GM19324 (cell line): ENCODE data around the gene TUBG1.
A peak's percentile ranks its signal among the peaks of the same experiment; 100 is the strongest.

Source experiments
- ATAC-seq: cut with Tn5 transposase; IDR thresholded peaks from one replicate; pipeline ENCODE4 v1.9.1; 2021; ENCODE audit warnings: mild to moderate bottlenecking, moderate library complexity; ENCODE audit not compliant: unreplicated experiment, low FRiP score

TUBG1 gene

DNA sequence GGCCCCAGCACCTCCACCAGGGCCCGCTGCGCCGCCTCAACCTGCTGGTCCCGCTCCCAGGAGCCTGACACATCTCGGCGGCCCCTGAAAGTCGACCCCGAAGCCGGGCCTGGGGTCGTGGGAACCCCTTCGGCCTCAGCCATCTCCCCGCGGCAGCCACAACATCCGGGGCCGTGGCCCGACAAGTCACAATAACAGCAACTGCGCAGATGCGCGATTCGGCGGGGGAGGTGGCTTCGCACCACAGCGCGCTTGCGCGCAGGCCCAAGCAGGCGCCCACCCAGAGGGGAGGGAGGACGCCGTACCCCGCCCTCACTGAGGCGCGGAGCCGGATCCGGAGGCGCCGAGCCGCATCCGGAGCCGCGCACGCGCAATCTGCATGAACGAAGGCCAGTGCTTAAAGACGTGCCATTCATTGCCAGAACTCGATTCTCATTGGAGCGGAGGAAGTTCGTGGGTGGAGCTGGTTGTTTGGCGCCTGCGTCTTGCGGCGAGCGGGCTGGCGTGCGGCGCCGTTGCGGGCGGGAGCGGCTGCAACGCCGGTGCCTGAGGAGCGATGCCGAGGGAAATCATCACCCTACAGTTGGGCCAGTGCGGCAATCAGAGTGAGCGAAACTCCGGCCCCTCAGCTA, at the start of gene TUBG1, which contains the start of gene RETREG3:
Gene TUBG1, plus strand, starts transcription at position 502 of the 632 bp plus-strand sequence. Its CDS starts 55 bp downstream, at position 557.
Gene RETREG3, minus strand, starts transcription at position 193 of the 632 bp plus-strand sequence. Its CDS starts 50 bp downstream, at position 143.
- peak; percentile 95 for ATAC-seq

DNA sequence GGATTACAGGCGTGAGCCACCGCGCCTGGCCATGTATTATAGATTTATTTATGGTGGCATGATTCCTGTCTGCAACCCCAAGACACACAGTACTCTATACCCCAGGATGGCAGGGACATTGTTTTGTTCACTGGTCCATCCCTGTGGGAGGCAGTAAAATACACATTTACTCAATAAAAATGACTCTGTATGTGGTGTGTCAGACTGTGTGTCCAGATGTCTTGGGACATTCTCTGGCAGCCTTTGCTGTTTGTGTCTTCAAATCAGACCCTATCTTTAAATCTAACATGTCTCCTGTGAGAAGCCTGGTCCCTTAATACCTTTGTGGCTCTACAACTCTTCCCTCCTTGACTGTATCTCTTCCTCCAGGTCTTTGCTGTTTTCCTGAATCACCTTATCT, 49.2 kb upstream of the TUBG1 start:
- no peak for ATAC-seq

DNA sequence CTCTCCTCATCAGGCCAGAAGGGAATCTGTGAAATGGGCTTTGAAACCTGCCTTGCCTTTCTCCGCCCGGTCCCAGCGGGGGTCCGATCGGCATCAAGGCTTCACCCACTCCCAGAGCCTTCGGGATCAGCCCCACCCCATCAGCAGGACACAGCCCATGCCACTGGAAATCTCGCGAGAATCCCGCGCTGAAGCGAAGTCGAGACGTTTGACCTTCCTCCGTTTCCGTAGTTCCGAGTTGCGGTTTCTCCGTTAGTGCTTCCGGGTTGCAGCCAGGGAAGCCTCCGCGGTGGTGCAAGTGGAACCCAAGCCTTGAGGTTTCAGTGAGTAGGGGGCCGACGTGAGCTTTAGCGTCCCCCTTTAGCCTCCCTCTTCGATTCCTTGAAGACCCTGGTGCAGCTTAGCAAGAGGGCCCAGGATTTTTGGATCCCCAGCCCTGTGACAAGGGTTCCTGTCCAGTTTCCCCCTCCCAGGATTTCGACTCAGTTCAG, 47.5 kb upstream of the TUBG1 start, which contains the start of gene COASY:
Gene COASY, plus strand, starts transcription at position 252 of the 491 bp plus-strand sequence. CDS start 475 bp downstream, outside the sequence.
- ATAC-seq = peak; percentile 61

DNA sequence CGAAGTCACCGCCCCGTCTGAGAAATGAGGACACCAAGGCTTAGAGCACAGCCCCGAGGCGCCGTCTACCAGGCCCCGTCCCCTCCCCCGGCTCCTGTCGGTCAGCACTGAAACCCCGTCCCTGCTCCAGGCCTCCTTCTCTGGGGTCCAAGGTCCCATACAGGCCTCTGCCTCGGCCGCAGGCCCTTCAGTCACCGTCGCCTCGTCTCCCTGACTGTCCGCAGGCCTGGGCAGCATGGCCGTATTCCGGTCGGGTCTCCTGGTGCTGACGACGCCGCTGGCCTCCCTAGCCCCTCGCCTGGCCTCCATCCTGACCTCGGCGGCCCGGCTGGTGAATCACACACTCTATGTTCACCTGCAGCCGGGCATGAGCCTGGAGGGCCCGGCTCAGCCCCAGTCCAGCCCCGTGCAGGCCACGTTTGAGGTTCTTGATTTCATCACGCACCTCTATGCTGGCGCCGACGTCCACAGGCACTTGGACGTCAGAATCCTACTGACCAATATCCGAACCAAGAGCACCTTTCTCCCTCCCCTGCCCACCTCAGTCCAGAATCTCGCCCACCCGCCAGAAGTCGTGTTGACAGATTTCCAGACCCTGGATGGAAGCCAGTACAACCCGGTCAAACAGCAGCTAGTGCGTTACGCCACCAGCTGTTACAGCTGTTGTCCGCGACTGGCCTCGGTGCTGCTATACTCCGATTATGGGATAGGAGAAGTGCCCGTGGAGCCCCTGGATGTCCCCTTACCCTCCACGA, 46.9 kb upstream of the TUBG1 start:
- ATAC-seq = no peak

DNA sequence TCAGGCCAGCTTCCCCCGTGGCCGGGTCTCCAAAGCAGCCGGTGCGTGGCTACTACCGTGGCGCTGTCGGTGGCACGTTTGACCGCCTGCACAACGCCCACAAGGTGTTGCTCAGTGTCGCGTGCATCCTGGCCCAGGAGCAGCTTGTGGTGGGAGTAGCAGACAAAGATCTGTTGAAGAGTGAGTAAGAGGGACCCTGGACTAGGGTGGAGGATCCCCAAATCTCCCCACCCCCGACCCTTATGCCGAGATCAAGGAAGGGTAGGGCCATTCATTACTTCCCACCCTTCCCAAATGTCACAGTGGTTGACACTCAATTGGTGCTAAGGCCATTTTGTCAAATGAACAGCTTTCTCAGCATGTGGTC, 46.4 kb upstream of the TUBG1 start:
- no peak for ATAC-seq

DNA sequence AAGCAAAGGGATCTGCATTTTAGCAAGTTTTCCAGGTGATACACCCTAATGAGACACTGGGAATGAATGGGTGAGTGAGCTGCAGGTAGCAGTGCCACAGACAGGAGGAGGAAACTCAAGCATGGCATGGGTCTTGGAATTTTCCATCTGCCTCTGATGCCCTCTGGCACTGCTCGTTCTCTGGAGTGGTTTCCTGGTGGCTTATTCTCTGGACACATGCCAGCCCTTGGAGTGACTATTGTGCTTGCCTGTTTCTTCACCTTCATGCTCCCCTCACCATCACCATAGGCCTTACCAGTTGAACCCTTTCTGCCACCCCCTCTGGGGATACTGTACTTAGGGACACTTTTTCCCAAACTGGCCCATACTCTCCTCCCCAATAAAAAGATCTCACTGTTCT, 45.9 kb upstream of the TUBG1 start:
- ATAC-seq = no peak

DNA sequence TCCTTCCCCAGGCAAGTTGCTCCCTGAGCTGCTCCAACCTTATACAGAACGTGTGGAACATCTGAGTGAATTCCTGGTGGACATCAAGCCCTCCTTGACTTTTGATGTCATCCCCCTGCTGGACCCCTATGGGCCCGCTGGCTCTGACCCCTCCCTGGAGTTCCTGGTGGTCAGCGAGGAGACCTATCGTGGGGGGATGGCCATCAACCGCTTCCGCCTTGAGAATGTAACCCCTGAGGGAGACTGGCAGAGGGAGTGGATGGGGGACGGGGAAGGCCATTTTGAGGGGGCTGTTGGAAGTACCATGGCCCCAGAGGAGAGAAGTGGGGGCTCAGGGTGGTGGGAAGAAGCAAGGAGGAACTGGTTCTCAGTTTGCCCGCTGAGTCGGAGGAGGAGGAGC, 45.5 kb upstream of the TUBG1 start:
- ATAC-seq = no peak

DNA sequence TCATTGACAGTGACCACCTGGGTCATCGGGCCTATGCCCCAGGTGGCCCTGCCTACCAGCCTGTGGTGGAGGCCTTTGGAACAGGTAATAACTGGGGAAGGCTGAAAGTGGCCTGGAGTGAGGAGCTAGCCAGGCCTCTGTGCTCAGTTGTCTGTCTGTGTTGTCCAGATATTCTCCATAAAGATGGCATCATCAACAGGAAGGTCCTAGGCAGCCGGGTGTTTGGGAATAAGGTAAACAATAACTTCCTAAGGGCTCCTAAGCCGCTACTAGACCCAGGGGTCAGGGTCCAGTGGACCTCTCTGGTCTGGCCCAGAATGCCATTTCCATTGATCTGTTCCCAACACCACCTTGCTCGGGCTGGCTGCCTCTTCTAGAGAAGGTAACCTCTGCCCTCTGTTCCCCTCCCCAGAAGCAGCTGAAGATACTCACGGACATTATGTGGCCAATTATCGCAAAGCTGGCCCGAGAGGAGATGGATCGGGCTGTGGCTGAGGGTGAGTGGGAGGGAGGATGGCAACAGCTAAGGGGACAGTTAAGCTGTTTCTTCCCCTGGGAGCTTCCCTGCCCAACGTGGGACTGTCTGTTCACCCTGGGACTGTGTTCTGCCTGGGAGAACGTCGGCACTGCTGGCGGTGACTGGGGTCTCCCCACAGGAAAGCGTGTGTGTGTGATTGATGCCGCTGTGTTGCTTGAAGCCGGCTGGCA, 44.5 kb upstream of the TUBG1 start:
- ATAC-seq = no peak

DNA sequence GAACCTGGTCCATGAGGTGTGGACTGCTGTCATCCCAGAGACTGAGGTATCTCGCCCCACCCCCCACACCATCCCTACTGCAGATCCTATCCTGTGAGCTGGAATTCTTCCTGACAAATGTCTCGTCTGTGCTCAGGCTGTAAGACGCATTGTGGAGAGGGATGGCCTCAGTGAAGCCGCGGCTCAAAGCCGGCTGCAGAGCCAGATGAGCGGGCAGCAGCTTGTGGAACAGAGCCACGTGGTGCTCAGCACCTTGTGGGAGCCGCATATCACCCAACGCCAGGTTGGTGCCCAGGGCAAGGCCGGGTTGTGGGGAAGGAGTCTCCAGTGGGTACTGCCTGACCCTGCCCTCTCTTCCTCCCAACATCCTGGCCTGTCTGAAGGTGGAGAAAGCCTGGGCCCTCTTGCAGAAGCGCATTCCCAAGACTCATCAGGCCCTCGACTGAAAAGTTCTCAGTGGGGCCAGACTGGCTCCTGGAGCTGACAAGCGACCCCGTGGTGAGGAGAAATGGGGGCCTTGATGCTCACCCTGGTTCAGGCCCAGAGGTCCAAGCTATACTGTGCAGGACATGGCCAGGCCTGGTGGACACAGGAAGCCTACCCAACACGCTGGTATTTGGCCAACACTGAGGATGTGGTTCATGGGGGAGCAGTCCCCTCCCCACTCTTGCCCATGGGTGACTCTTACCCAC, 43.8 kb upstream of the TUBG1 start:
- no peak for ATAC-seq

DNA sequence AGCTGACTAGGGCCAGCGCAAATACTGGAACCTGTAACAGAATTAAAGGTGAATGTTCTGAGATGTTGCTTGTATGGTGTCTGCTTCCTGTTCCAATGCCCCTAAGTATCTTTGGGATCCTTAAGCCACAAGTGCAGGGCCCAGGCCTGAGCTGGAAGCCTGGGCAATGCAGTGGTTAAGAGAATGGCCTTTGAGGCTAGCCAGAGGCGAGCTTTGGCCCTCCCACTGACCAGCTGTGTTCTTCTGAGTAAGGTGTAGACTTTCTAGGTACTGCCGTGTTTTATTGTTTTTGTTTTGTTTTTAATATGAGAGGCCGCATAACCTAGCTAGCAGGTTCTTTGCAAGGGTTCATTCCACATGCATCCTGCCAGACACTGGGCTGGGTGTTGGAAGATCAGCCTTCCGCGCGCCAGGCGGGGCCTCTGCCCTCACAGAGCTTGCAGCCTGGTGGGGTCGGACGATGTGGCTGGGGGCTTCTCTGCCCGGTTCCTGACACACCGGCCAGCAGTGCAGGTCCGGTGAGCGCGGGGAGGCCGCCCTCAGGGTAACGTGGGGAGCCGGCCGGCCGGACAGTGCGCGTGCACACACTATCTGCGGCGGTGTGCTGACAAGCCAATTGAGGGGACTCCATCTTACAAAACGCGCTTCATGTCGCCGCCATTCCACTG, 43.1 kb upstream of the TUBG1 start:
- no peak for ATAC-seq

DNA sequence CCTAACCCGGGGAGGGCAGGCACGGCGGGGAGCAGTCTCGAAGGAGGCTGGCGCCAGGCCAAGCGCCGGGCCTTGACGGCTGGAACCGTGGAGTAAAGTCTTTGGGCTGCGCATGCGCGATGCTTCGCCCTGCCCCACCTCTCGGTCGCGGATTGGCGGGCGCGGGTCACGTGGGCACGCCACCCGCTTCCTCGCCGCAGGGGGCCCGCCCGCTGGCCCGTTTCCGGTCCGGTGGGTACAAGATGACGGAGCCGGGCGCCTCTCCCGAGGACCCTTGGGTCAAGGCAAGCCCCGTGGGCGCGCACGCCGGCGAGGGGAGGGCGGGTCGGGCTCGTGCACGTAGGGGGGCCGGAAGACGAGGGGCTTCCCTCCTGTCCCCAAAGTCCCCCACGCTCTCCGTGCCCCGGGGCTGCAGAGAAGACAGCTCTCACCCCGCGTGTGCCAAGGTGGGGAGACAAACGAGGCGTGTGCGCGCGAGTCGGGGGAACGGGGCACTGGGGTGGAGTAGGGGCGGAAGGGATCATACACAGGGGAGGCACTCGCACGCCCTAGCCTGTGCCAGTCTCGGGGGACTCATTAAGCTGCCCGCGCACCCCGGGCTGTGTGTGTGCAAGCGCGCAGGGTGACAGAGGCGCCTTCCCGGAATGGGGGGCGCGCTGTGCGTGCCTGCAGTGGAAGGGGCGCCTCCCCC, 42.5 kb upstream of the TUBG1 start, which contains the start of gene MLX:
Gene MLX, plus strand, starts transcription at position 218 of the 691 bp plus-strand sequence. Its CDS starts 25 bp downstream, at position 243.
- ATAC-seq = peak; percentile 55

DNA sequence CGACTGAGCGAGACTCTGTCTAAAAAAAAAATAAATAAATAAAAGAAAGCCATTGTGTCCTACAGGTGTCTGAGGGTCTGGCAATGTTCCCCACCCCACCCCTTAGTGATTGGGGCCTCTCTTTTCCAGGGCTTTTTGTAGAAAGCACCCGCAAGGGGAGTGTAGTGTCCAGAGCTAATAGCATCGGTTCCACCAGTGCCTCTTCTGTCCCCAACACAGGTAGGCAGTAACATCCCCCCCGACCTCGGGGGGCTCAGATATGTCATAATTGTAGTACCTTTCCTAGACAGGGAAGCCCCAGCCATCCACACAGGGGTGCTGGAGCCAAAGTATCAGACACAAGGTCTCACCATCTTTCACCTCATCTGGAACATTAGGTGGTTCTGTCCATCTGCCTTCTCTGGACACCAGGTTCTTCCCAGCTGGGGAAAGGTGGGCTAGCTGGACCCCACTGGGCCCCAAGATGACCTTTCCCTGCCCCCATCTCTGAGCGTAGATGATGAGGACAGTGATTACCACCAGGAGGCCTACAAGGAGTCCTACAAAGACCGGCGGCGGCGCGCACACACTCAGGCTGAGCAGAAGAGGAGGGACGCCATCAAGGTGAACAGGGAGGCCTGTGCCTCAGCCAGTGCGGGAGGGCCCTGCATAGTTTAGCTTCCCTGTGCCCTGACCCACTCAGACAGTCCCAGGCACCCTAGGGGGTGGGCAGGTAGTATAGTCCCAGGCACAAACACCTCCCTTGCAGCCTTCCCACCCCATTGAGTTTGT, 41.0 kb upstream of the TUBG1 start:
- ATAC-seq = no peak

DNA sequence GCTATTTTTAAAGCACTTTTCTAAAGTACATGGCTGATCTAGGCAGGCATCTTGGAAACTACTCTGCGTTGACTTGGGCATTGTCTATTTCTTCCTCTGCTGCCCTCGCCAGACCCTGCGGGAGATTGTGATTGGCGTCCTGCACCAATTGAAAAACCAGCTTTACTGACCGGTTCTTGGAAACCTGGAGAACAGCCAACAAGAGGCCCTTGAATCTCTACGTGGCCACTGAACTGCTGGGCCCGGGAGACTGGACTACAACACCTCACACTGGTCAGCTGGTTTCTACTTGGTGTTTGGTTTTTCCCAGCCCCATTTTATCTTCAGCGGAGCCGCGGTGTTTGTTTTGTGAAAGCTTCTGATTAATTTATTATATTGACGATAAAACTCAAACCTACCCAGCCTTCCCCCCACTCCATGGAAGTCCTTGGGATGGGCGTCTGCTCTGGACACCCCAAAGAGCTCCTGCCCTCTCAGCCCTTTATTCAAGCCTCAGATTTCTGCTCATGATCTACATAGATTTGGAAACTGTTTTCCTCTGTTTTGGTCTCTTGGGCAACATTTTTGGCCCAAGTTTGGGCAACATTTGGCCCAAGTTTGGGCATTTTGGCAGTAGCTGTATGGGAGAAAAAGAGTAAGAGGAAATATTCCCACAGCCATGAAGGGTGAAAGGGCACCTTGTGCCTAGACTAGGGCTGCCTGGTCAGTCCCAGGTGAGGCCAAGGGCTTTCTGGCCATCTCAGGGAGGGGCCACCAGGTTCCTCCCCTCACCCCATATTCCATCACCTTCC, 37.9 kb upstream of the TUBG1 start:
- no peak for ATAC-seq

DNA sequence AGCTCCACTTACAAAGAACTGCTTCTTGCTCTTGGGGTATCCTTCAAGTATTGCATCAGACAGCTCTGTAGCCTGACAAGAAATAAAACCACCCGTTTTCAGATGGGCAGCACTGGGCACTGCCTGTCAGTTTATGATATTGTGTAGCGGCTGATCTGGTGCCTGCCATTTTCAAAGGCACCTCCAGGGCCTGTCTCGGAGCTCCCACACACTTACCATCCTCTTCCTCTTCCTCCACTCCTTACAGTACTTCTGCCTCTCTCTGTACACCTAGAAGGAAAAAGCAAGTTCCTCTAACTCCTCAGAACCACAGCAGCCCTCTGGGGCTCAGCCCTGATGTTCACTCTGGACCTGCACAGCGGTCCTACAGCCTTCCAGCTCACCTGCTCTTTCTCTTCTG, 36.4 kb upstream of the TUBG1 start:
- ATAC-seq = no peak

DNA sequence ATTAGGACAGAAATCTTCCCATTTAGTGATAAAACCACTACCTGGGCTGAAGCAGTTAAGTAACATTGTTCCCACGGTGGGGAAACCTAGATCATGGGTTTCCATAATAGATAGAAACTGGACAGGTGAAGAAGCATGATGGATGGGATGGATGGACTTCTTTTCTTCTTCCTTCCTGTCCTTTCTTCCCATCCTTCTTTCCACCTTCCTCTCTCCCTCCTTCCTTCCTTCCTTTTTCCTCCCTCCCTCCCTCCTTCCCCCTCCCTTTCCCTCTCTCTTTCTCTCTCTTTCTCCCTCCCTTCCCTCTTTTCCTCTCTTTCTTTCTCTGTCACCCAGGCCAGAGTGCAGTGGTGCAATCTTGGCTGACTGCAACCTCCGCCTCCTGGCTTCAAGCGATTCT, 35.0 kb upstream of the TUBG1 start:
- ATAC-seq = no peak

DNA sequence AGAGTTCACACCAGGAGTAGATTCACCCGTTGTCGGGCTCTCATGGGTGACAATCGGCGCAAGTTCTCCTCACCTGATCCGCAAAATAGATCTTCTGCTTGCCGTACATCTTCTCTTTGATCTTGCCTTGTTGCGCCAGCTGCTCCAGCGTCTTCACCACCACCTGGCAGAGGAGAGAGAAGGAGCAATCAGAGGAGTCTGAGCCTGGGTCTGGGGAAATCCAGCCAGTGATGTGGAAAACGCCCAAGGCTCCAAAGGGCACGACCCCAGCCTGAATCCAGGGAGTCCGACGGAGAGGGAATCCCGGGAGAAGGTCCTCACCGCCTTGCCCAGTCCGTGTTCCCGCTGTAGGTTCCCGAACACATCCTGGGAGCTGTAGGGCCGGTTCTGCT, 32.3 kb upstream of the TUBG1 start:
- ATAC-seq = no peak

DNA sequence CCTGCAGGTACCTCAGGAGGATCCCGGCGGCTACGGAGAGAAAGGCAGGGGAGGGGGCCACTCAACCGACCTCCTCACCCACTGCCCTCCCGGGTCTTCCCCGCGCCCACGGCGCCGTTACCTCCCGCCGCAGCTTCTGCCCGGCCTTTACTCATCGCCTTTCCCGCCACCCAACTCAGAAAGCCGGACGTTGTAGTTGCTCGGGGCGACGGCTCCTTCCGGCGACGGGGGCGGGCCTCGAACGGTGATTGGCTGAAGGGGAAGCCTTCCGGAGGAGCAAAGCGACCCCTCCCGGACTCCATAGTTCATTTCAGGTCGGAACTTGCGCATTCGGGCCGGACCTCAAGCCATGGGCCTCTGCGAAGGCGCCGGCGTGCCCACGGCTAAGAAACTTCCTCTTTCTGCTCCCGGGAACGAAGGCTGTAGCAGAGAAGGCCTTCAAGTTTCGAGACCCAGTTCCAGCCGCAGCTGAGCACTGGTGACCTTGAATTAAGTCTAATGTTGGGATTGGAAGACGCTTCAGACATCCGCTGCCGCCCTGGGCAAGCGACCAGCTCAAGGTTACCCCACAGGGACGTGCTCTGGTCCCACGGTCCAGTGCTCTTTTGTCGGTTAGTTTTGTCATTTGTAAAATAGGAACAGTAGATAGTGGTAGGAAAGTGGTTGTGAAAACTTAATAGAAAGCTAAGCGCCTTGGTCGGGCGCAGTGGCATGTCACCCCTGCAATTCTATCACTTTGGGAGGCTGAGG, 31.8 kb upstream of the TUBG1 start, which contains the start of gene PSMC3IP:
Gene PSMC3IP, minus strand, starts transcription at position 198 of the 750 bp plus-strand sequence. Its CDS starts 43 bp downstream, at position 155.
- peak; percentile 71 for ATAC-seq
